ENCODE results near the gene PERCC1.

- TF ChIP-seq CTCF (IDR thresholded peaks at IDR 0.05) (no peak), EZH2 (IDR thresholded peaks at IDR 0.05) (no peak), EZH2phosphoT487 (IDR thresholded peaks at IDR 0.05) (no peak)
Measured at GRCh38 chr16:1420111-1420539, 10.8 kb upstream of the PERCC1 start.
